ENCODE data around the gene PAPLN.
A peak's percentile ranks its signal among the peaks of the same experiment; 100 is the strongest.

Gene PAPLN

GRCh38 chr14:73245480-73246325 lies 8.4 kb downstream of the PAPLN start:
- Histone ChIP-seq H3K27me3 (ENCODE audit: insufficient read depth, poor library complexity, severe bottlenecking) (no peaks in the 10 kb centered on the region), H3K4me3 (replicated peaks; ENCODE audit: insufficient read depth, low read length) (peak overlapping the region; percentile 49), H3K27ac (replicated peaks) (no peak overlapping the region)
- peak; percentile 25 for DNase-seq (ENCODE audit: low read depth in 1 of 2, low spot score in 1 of 2)
- TF ChIP-seq POLR2AphosphoS5 (IDR thresholded peaks at IDR 0.05; ENCODE audit: low read depth) (no peak), REST (IDR thresholded peaks at IDR 0.05; ENCODE audit: insufficient replicate concordance, low read depth) (no peak), CTCF (IDR thresholded peaks at IDR 0.05; ENCODE audit: insufficient read depth, low read length) (no peak), GABPA (IDR thresholded peaks at IDR 0.05; ENCODE audit: low read depth) (no peak), SPI1 (IDR thresholded peaks at IDR 0.05; ENCODE audit: borderline replicate concordance, low read depth) (no peak)

GRCh38 chr14:73246387-73247150 lies 9.3 kb downstream of the PAPLN start:
- Histone ChIP-seq H3K27ac (replicated peaks) (no peak overlapping the region), H3K27me3 (ENCODE audit: insufficient read depth, poor library complexity, severe bottlenecking) (no peaks in the 10 kb centered on the region), H3K4me3 (replicated peaks; ENCODE audit: insufficient read depth, low read length) (peak overlapping the region; percentile 49)
- DNase-seq (ENCODE audit: low read depth in 1 of 2, low spot score in 1 of 2): no peak
- TF ChIP-seq GABPA (IDR thresholded peaks at IDR 0.05; ENCODE audit: low read depth) (no peak), SPI1 (IDR thresholded peaks at IDR 0.05; ENCODE audit: borderline replicate concordance, low read depth) (no peak), REST (IDR thresholded peaks at IDR 0.05; ENCODE audit: insufficient replicate concordance, low read depth) (no peak), POLR2AphosphoS5 (IDR thresholded peaks at IDR 0.05; ENCODE audit: low read depth) (no peak), CTCF (IDR thresholded peaks at IDR 0.05; ENCODE audit: insufficient read depth, low read length) (no peak)

GRCh38 chr14:73248108-73248868 lies 11.0 kb downstream of the PAPLN start:
- H3K4me3 ChIP-seq (replicated peaks; ENCODE audit: insufficient read depth, low read length): no peak overlapping the region
- no peak overlapping the region for H3K27ac ChIP-seq (replicated peaks)

More at GRCh38 chr14:73248108-73248868, 11.0 kb downstream of the PAPLN start:
- no peaks in the 10 kb centered on the region for H3K27me3 ChIP-seq (ENCODE audit: insufficient read depth, poor library complexity, severe bottlenecking)
- no peak for TF ChIP-seq POLR2AphosphoS5 (IDR thresholded peaks at IDR 0.05; ENCODE audit: low read depth)
- no peak for TF ChIP-seq SPI1 (IDR thresholded peaks at IDR 0.05; ENCODE audit: borderline replicate concordance, low read depth)
- no peak for TF ChIP-seq GABPA (IDR thresholded peaks at IDR 0.05; ENCODE audit: low read depth)
- no peak for TF ChIP-seq CTCF (IDR thresholded peaks at IDR 0.05; ENCODE audit: insufficient read depth, low read length)
- TF ChIP-seq REST (IDR thresholded peaks at IDR 0.05; ENCODE audit: insufficient replicate concordance, low read depth): no peak
- no peak for DNase-seq (ENCODE audit: low read depth in 1 of 2, low spot score in 1 of 2)

Data from HL-60 (cell line).